K562 (cell line): ENCODE measurements around the gene CDCA5. TPM values are rescaled to one million over a fixed set of nuclear protein-coding genes. Genes with fewer than 3 reads are reported as not detected.

Source experiments
- ARNT ChIP-seq, 2 experiments: fragments of 450-650 bp; IDR thresholded peaks; 2 replicates each; pipeline ENCODE4 v1.6.1; 2016; ENCODE audit warnings: mild to moderate bottlenecking in 1 of 2
- CBFA2T3 ChIP-seq: fragments of 450-650 bp; IDR thresholded peaks from 2 replicates; pipeline ENCODE4 v1.6.1; 2017
- CTCF ChIP-seq, 3 experiments: IDR thresholded peaks in 2 of 3; conservative IDR thresholded peaks in 1 of 3; 2 replicates each; pipeline ENCODE4 v1.5.1; 2011 to 2012; ENCODE audit warnings: low read length in 3 of 3, mild to moderate bottlenecking in 3 of 3, control low read depth in 2 of 3, improper control_type of control experiment in 1 of 3, inconsistent platforms in 1 of 3, low read depth in 1 of 3, mixed read lengths in 1 of 3, moderate library complexity in 1 of 3; ENCODE audit not compliant: insufficient read depth in 2 of 3
- CXXC5 ChIP-seq: fragments of 250-450 bp; sonication (Bioruptor Pico); IDR thresholded peaks from 2 replicates; pipeline ENCODE4 v1.8.0; 2022; ENCODE audit warnings: inconsistent platforms, mild to moderate bottlenecking, moderate library complexity
- FOXO4 ChIP-seq: fragments of 450-650 bp; formaldehyde crosslinking; IDR thresholded peaks from 2 replicates; pipeline ENCODE4 v1.4.0; 2020; ENCODE audit warnings: mild to moderate bottlenecking, moderate library complexity
- FUS ChIP-seq: fragments of 200-400 bp; formaldehyde crosslinking; optimal IDR thresholded peaks from 2 replicates; pipeline ENCODE3; 2017; ENCODE audit warnings: low read depth, low read length
- HES1 ChIP-seq: fragments of 450-650 bp; IDR thresholded peaks from 2 replicates; pipeline ENCODE4 v1.6.1; 2016; ENCODE audit warnings: low read depth, mild to moderate bottlenecking, moderate library complexity
- IRF2 ChIP-seq: sonication (generic); formaldehyde crosslinking; IDR thresholded peaks from 2 replicates; pipeline ENCODE4 v1.8.1; 2022; ENCODE audit warnings: mild to moderate bottlenecking, missing genetic modification reagents
- JUNB ChIP-seq: fragments of 450-650 bp; formaldehyde crosslinking; conservative IDR thresholded peaks from 2 replicates; pipeline ENCODE4 v1.4.0; 2020; ENCODE audit warnings: mild to moderate bottlenecking
- NKRF ChIP-seq: fragments of 450-650 bp; IDR thresholded peaks from 2 replicates; pipeline ENCODE4 v1.6.1; 2016; ENCODE audit warnings: borderline replicate concordance
- NRF1 ChIP-seq, 2 experiments: fragments of 450-650 bp; IDR thresholded peaks in 1 of 2; conservative IDR thresholded peaks in 1 of 2; 2 replicates each; pipeline ENCODE4 v1.6.1; 2014; ENCODE audit warnings: mild to moderate bottlenecking in 2 of 2
- POLR2AphosphoS5 ChIP-seq: IDR thresholded peaks from 2 replicates; pipeline ENCODE4 v1.6.1; 2011; ENCODE audit warnings: mild to moderate bottlenecking, low read depth, low read length, moderate library complexity; ENCODE audit not compliant: control insufficient read depth, insufficient read depth
- PTBP1 ChIP-seq: fragments of 200-400 bp; formaldehyde crosslinking; IDR thresholded peaks from 2 replicates; pipeline ENCODE4 v1.6.1; 2017; ENCODE audit warnings: low read depth, low read length
- RFX1 ChIP-seq: fragments of 450-650 bp; IDR thresholded peaks from 2 replicates; pipeline ENCODE4 v1.6.1; 2016; ENCODE audit warnings: mild to moderate bottlenecking, moderate library complexity
- SMAD4 ChIP-seq: fragments of 250-450 bp; sonication (Bioruptor Pico); conservative IDR thresholded peaks from 2 replicates; pipeline ENCODE4 v1.8.0; 2021; ENCODE audit warnings: inconsistent platforms, mild to moderate bottlenecking, moderate library complexity
- SMARCE1 ChIP-seq: fragments of 450-650 bp; IDR thresholded peaks from 2 replicates; pipeline ENCODE4 v1.7.1; 2016; ENCODE audit warnings: mild to moderate bottlenecking
- TAF1 ChIP-seq: IDR thresholded peaks from 2 replicates; pipeline ENCODE4 v1.6.1; 2011; ENCODE audit warnings: mild to moderate bottlenecking, low read length, moderate library complexity; ENCODE audit not compliant: insufficient read depth, control insufficient read depth, severe bottlenecking; ENCODE audit errors: extremely low read depth
- TAL1 ChIP-seq: fragments of 450-650 bp; IDR thresholded peaks from 2 replicates; pipeline ENCODE4 v1.6.1; 2016; ENCODE audit warnings: mild to moderate bottlenecking
- TCFL5 ChIP-seq: fragments of 250-450 bp; sonication (Bioruptor Pico); conservative IDR thresholded peaks from 2 replicates; pipeline ENCODE4 v1.6.1; 2021; ENCODE audit warnings: mild to moderate bottlenecking, moderate library complexity, matching md5 sums
- ZNF217 ChIP-seq: sonication (generic); formaldehyde crosslinking; IDR thresholded peaks from 2 replicates; pipeline ENCODE4 v1.8.0; 2022; ENCODE audit warnings: mild to moderate bottlenecking, missing genetic modification reagents
- ZNF384 ChIP-seq: IDR thresholded peaks from 2 replicates; pipeline ENCODE4 v1.6.1; 2012; ENCODE audit warnings: low read depth, low read length, improper control_type of control experiment
- ZNF41 ChIP-seq: fragments of 250-450 bp; sonication (Bioruptor Pico); conservative IDR thresholded peaks from 2 replicates; pipeline ENCODE4 v1.4.0; 2020; ENCODE audit warnings: mild to moderate bottlenecking
- ZNF764 ChIP-seq: fragments of 250-450 bp; sonication (Bioruptor Pico); IDR thresholded peaks from 2 replicates; pipeline ENCODE4 v1.4.0; 2020; ENCODE audit warnings: low read depth, mild to moderate bottlenecking, moderate library complexity
- polyA plus RNA-seq, 8 experiments: library from polyadenylated mRNA; depleted of rRNA in 4 of 8; stranded (reverse) in 5 of 8; unstranded in 3 of 8; fragments of >200 nt; fragmentation: Nextera tagmentation in 2 of 8; fragmentation: Illumina TruSeq in 1 of 8; extraction: Ambion mirVana in 2 of 8; extraction: Trizol in 1 of 8; gene quantifications; 2 replicates each; pipeline versions ENCODE4 v1.2.1 to v1.2.3, GENCODE V29; 2011 to 2014; ENCODE audit warnings: inconsistent platforms in 1 of 8, missing spikeins in 1 of 8
- total RNA-seq, 7 experiments: library from RNA; depleted of rRNA in 6 of 7; stranded (reverse); fragments of >200 nt in 6 of 7; fragmentation: Illumina TruSeq in 2 of 7; extraction: Trizol in 2 of 7; gene quantifications; 2 replicates each; pipeline versions ENCODE4 v1.2.1 to v1.2.3, GENCODE V29; 2011 to 2021; ENCODE audit warnings: low replicate concordance in 1 of 7

Gene CDCA5
- total and polyA plus RNA-seq, 9 of the 15 experiments (the other 6 are each of a cell fraction or from before 2014, with no cell fraction given), result 18.9 to 94.3 (median 64.6) TPM

GRCh38 chr11:65095974-65096806 is 12.3 kb upstream of the CDCA5 start, which contains the start of gene VPS51 (continued):
- TF ChIP-seq ZNF384, result peak; percentile 87
- no peak for TF ChIP-seq JUNB (CRISPR knock-in tag)
- no peak for TF ChIP-seq RFX1
- no peak for TF ChIP-seq SMARCE1
- TF ChIP-seq CBFA2T3, result peak; percentile 24; the same call in 1 of the 2 replicates
- TF ChIP-seq ZNF217 (CRISPR knock-in tag), result no peak
- TF ChIP-seq SMAD4 (CRISPR knock-in tag), result peak; percentile 79
- TF ChIP-seq PTBP1, result 0 out of 2 replicates have a peak, but pooled peaks have one; percentile 60
- TF ChIP-seq NRF1 (conservative IDR thresholded peaks at IDR 0.05 in 1 of 2, IDR thresholded peaks at IDR 0.05 in 1 of 2), result peak; percentile 66 to 70
- no peak for TF ChIP-seq ZNF41 (CRISPR knock-in tag)
- no peak for TF ChIP-seq FUS
- peak; percentile 88 for TF ChIP-seq CXXC5 (CRISPR knock-in tag)
- peak; percentile 76; the same call in 1 of the 2 replicates for TF ChIP-seq NKRF
- 0 out of 6 replicates have a peak, but pooled peaks of 1 of the 3 experiments have one; percentile 7 for TF ChIP-seq CTCF (IDR thresholded peaks at IDR 0.05 in 2 of 3, conservative IDR thresholded peaks at IDR 0.05 in 1 of 3; ENCODE audit: insufficient read depth in 2 of 3, low read depth in 1 of 3, low read length in 3 of 3)
- TF ChIP-seq TAF1, result peak; percentile 98
- no peak for TF ChIP-seq IRF2 (CRISPR knock-in tag)
- TF ChIP-seq FOXO4 (CRISPR knock-in tag), result no peak
- TF ChIP-seq ARNT (IDR thresholded peaks at IDR 0.05), result peak; percentile 83 to 90; a peak in 3 of 4 replicates
- TF ChIP-seq POLR2AphosphoS5, result peak; percentile 87
- no peak for TF ChIP-seq TCFL5 (CRISPR knock-in tag)
- no peak for TF ChIP-seq ZNF764 (CRISPR knock-in tag)
- TF ChIP-seq TAL1, result 0 out of 2 replicates have a peak, but pooled peaks have one; percentile 16
- TF ChIP-seq HES1, result no peak
